Stimulated activated CD4-positive, alpha-beta T cell treated with anti-CD3 and anti-CD28 coated beads, TNF-alpha, amount 100 ng/mL, for 48 hours (primary cell): ENCODE data around the gene CPEB4.

Experiments
- DNase-seq, 3 donors: peaks; one replicate each; pipeline ENCODE4 v3.0.0-alpha.2; 2020; ENCODE audit warnings: low read depth in 3 of 3

The CPEB4 gene

DNA sequence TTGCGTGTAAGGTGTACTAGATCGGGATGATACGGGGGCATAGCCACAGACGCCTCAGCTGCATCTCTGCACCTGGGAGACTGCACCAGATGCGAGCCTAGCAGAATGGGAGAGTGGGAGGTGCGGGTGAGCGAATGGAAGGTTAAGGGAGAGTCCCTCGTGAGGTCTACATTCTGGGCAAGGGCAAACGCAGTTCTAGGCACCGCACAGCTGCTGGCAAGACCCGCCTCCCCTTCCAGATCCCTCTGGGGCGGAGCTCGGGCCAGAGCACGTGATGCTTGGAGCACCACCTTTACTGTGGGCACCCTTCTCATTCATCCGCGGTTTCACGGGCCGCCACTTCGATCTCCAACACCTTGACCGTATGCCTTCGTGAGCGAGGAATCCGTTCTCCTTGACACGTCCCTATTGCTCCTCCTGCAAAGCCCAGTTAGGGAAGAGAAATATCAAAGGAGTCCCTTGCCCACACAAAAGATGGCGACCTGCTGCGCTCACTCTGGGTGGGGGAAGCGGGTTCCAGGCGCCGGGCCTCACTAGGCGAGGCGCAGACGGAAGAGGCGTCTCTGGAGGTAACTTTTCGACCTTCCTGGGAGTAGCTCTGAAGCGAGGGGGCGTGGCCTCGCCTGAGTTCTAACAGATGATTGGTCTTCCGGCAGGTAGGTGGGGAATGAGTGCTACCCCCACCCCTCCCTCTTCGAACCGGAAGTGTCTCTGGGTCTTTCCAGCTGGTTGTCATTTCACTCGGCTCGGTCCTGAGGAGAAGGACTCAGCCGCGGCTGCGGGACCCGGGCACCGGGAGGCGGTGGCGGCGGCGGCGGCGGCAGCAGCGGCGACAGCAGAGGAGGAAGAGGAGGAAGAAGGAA, at the start of gene CPEB4:
TSS of gene CPEB4 (plus strand) at position 740 of the 863 bp plus-strand sequence. CDS start 1,385 bp downstream, outside the sequence.
- DNase-seq: peak; percentile 90 to 96 (median 92)

- no peak for DNase-seq
These were observed 48.9 kb upstream of the CPEB4 start for GRCh38 chr5:173839117-173839713.

DNA sequence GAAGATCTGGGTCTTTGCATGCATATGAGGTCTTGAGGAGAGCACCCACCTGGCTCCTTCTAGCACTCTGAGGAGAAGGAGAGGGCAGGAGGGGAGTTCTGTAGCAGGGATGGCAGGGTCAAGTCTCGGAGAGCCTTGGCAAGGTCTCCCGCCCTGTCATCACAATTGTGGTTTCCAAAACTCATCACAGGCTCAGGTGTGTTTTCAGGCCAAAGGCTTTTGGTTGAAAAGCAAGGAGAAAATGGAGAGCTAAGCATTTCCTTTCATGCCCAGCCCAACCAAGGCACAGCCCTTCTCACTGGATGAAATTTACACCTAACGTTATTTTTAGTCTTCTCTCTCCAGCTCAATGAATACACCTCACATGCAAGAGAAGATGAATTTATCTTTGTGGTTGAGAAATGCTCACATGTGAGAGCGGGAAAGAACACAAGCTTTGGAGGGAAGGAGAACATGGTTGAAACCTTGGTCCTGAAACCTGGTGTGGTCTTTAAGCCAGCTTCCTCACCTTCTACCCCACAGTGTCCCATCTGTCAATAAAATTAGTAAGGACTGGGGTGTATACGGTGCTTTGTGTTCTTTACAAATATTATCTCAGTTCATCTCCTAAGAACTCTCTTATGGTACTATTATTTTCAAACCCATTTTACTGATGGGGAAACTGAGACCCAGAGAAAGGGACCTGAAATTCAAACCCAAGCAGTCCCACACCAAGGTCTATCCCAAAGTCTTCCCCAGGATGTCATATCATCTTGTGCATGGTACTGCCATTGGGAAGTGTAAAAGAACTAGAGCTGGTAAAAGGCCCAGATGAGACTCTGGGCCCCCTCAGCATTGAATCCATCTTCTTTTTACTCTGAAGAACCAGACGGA, 47.8 kb upstream of the CPEB4 start:
- no peak for DNase-seq

- no peak for DNase-seq
These were observed 46.4 kb upstream of the CPEB4 start for GRCh38 chr5:173841710-173842109.

DNA sequence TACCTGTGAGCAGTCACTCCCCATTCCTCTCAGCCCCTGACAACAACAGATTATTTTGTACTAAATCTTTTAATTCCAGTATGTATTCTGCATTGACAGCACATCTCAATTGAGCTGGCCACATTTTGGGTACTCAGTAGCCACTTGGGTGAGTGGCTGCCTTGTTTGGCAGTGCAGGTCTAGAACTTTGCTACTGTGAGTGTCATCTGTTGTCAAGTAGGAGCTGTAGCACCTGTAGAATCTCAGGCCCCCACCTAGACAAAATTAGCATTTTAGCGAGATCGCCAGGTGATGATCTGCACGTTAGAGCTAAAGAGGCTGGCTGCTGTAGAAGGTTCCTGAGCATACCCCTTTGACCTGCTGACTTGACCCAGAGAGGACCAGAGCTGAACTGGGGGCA, 44.4 kb upstream of the CPEB4 start:
- DNase-seq: no peak

- no peak for DNase-seq
These were observed 42.8 kb upstream of the CPEB4 start for GRCh38 chr5:173845321-173845720.

DNA sequence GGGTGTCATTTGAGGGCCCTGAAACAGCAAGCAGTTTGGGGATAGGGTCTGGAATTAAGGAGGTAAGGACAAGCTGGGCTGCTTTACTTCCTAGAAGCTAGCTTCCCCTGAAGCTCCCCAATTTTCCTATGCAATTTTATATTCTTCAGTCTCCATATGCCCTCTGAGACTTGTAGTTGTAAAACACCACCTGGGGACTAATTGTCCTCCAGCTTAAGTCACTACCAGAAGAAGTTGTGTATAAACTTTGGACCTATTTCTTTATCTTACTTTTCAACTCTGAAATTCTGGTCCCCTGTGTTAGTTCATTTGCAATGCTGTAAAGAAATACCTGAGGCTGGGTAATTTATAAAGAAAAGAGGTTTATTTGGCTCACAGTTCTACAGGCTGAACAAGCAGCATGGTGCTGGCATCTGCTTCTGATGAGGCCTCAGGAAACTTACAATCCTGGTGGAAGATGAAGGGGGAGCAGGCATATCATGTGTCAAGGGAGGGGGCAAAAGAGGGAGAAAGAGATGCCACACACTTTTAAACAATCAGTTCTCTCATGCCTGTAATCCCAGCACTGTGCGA, 41.1 kb upstream of the CPEB4 start:
- no peak for DNase-seq

GRCh38 chr5:173848986-173849596, 39.1 kb upstream of the CPEB4 start:
- DNase-seq: no peak

DNA sequence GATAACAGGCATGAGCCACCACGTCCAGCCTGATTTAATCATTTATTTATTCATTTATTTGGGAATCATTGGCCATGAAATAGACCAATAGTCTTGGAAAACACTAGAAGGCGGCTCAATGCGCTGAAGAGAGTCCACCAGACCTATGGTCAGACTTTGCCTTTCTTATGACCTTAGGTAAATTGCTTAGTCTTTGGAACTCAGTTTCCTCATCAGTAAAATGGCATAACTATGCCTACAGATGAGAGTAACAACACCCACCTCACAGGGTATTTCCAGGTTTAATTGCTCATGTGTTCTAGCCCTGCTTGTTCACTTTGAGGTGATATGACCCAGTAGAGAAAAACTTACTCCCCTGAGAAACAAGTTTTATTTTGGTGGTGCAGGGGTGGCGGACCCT, 38.2 kb upstream of the CPEB4 start:
- no peak for DNase-seq

GRCh38 chr5:173850659-173851058, 37.5 kb upstream of the CPEB4 start:
- DNase-seq: no peak

GRCh38 chr5:173851595-173852243, 36.4 kb upstream of the CPEB4 start:
- no peak for DNase-seq

DNA sequence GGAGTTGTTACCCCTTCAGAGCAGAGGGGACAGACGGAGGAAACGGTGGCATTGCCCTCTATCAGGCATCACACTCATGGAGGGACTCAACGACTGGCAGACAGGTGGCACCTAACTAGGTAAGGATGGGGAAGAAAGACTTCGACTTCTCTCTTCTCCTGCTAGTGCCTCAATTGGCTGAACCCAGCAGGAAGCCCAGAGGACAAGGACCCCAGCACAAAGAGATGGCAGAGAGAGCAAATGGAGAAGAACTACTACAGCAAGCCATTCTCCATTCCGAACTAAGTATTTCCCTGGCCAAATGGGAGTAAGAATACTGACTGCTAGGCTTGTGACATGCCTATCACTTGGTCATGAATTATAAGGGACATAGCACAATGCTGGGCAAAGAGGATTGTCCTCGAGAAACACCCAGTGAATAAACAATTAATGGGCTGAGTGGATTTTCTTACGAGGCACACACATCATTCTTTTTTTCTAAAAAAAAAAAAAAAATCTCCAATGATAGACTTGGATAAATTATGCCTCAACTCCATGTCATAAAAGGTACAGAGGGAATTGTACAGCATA, 35.3 kb upstream of the CPEB4 start:
- no peak for DNase-seq

DNA sequence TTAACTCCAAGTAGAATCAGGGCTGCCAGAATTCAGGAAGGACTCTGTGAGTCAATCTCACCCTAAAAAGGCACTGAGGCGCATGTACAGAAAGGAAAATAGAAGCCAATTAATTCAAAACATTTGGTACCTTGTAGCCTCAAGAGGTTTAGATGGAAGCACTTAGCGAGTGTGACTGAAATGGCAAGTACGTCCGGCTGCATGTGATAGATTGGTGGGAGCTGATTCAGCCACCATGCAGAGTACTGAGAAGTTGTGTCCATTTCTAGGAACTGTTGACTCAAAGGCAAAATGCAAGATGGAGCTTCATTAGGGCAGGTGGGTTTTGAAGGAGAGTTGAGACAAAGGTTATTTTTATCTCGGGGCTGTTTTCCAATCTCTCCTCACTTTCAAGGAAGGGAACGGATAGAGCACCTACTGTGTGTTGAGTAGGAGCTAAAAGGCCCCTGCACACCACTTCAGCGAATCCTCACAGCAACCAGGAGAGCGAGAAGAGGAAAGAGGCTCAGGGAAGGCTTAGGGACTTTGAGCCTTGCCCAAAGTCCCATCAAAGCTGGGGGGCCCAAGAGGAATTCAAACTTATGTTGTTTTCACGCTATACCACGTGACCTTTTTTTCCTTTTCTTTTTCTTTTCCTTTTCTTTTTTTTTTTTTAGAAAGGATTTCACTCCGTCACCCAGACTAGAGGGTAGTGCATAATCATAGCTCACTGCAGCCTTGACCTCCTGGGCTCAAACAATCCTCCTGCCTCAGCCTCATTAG, 34.6 kb upstream of the CPEB4 start:
- no peak for DNase-seq

DNA sequence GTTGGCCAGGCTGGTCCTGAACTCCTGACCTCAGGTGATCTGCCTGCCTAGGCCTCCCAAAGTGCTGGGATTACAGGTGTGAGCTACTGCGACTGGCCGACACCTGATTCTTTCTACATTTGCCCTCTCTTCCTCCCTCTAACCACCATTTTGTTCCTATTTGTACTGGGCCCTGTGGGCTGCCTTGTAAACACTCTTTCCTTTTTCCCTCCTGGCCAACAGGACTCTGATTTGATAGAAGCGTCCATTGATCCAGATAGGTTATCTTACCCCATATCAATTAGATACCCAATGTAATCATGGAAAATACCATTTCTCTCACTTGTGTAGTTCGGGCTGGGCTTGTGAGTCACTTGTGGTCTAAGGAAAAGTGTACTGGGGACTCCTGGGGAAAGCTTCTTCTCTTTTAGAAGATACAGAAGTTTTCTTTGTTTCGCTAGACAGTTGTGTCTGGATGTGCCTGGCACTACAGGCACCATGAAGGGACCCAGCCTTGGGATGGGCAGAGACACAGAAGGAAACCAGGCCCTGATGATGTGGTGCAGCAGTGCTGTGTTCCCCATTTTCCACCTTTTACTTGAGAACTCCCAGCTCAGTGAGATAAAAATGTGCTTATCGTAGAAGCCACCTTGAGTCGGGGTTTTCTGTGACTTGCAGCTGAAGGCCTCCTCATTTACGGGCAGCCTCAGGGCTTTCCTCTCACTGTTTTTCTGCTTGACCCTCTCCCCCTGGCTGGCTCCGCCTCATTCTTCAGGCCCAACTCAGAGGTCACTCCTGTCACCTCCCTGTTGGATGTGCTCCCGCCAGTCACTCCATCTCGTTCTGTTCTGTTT, 32.8 kb upstream of the CPEB4 start:
- no peak for DNase-seq

DNA sequence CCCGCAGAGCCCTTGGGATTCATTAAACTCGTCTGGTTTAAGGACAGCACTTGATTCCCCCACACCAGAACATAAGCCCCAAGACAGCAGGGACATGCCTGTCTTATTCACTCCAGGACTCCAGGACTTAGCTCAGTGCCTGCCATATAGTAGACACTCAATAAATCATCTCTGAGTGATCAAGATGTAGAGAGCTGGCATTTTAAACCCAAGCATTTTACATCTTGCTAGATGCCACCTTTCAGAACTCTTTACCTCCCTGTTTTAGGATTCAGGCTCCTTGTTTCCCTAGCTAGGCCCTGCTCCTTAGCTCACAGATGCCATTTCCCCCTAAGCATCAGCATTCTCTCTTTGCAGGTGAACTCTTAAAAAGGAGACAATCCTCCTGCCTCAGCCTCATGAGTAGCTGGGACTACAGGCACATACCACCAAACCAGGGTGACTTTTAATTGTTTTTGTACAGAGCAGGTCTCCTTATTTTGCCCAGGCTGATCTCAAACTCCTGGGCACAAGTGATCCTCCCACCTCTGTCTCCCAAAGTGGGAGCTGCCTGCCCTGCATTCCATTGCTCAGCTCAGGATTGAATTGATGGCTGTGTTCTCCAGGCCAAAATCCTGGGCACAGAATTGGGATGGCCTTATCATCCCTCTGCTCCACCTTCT, 32.0 kb upstream of the CPEB4 start:
- no peak for DNase-seq

- no peak for DNase-seq
These were observed 30.9 kb upstream of the CPEB4 start for GRCh38 chr5:173857234-173857633.

DNA sequence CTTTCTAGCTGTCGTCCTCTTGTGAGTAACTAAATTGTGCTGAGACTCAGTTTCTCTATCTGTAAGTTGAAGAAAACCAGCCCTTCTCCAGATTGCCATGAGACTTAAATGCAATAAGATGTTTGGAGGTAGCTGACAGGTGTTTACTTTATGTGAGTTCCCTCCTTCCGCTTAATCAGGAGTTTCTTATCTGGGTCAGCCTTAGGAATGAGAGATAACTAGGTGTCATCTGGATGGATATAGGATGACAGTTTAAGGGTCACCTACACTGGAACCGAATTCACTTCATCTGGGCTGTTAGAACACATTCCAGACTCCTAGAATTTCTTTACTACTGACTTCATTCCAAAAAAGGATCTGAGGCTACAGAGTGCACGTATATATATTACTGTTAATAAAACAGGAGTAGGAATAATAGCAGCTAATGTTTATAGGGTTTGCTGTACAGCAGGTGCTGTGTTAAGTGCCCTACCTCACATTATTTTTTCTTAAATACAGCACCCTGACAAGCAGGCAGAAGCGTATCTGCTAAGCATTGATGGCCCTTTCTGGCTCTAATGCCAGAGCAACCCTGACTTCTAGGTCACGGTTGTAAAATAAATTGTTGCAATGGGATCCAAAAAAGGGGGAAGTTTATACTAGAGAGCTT, 30.0 kb upstream of the CPEB4 start:
- no peak for DNase-seq
